Measurements from ENCODE around the gene CCDC188. TPM values are rescaled to one million over a fixed set of nuclear protein-coding genes. Genes with fewer than 3 reads are reported as not detected.

The CCDC188 gene
- total and polyA plus RNA-seq, 2 of the 13 experiments (the other 11 are each of a cell fraction or from before 2014, with no cell fraction given), result not detected

- TF ChIP-seq, protein P1, sequence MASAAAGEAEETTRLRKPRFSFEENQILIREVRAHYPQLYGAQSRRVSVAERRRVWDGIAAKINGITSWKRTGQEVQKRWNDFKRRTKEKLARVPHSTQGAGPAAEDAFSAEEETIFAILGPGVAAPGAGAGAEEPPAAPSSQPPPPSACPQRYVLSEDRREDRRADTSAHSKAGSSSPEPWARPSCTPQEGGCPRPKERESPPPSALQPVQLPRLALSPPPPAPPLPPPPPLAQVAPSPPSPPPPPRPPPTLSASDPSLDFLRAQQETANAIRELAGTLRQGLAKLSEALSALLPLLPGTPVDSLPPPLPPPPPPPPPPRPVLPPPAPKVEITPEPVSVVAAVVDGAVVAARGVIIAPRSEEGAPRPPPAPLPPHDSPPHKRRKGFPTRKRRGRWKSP (CRISPR knock-in tag; IDR thresholded peaks at IDR 0.05), result peak; percentile 76; the same call in 1 of the 2 replicates
- peak; percentile 74 for TF ChIP-seq RARA (CRISPR knock-in tag; IDR thresholded peaks at IDR 0.05)
- TF ChIP-seq ZEB1 (IDR thresholded peaks at IDR 0.05; ENCODE audit: insufficient replicate concordance, low read depth), result no peak
- no peak for TF ChIP-seq SAFB2 (CRISPR knock-in tag; IDR thresholded peaks at IDR 0.05; ENCODE audit: borderline replicate concordance, low read depth)
- no peak for TF ChIP-seq ZNF549 (CRISPR knock-in tag; IDR thresholded peaks at IDR 0.05)
- TF ChIP-seq ZNF773 (CRISPR knock-in tag; IDR thresholded peaks at IDR 0.05; ENCODE audit: borderline replicate concordance), result no peak
- TF ChIP-seq TFDP2 (CRISPR knock-in tag; IDR thresholded peaks at IDR 0.05), result peak; percentile 100
- no peak for TF ChIP-seq ZNF253 (CRISPR knock-in tag; IDR thresholded peaks at IDR 0.05; ENCODE audit: borderline replicate concordance)
- TF ChIP-seq ZNF775 (CRISPR knock-in tag; IDR thresholded peaks at IDR 0.05; ENCODE audit: borderline replicate concordance), result no peak
- no peak for TF ChIP-seq TAF15 (IDR thresholded peaks at IDR 0.05; ENCODE audit: low read depth, low read length, poor library complexity, severe bottlenecking)
- TF ChIP-seq ZNF30 (CRISPR knock-in tag; IDR thresholded peaks at IDR 0.05), result no peak
- TF ChIP-seq NAIF1 (CRISPR knock-in tag; IDR thresholded peaks at IDR 0.05; ENCODE audit: borderline replicate concordance), result no peak
- TF ChIP-seq, protein P2, sequence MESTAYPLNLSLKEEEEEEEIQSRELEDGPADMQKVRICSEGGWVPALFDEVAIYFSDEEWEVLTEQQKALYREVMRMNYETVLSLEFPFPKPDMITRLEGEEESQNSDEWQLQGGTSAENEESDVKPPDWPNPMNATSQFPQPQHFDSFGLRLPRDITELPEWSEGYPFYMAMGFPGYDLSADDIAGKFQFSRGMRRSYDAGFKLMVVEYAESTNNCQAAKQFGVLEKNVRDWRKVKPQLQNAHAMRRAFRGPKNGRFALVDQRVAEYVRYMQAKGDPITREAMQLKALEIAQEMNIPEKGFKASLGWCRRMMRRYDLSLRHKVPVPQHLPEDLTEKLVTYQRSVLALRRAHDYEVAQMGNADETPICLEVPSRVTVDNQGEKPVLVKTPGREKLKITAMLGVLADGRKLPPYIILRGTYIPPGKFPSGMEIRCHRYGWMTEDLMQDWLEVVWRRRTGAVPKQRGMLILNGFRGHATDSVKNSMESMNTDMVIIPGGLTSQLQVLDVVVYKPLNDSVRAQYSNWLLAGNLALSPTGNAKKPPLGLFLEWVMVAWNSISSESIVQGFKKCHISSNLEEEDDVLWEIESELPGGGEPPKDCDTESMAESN (CRISPR knock-in tag; conservative IDR thresholded peaks at IDR 0.05), result peak; percentile 96
- TF ChIP-seq ZNF17 (CRISPR knock-in tag; IDR thresholded peaks at IDR 0.05), result no peak
- TF ChIP-seq SIN3B (IDR thresholded peaks at IDR 0.05; ENCODE audit: low read length), result peak; percentile 73; the same call in 1 of the 2 replicates
- TF ChIP-seq SRF (IDR thresholded peaks at IDR 0.05; ENCODE audit: low read depth, low read length), result 0 out of 2 replicates have a peak, but pooled peaks have one; percentile 12
- no peak for TF ChIP-seq ZNF362 (CRISPR knock-in tag; IDR thresholded peaks at IDR 0.05; ENCODE audit: borderline replicate concordance)
- TF ChIP-seq ZNF354B (CRISPR knock-in tag; IDR thresholded peaks at IDR 0.05), result peak; percentile 91; the same call in 1 of the 2 replicates
- TF ChIP-seq HMGXB4 (CRISPR knock-in tag; IDR thresholded peaks at IDR 0.05; ENCODE audit: borderline replicate concordance in 1 of 2, low read depth in 1 of 2), result peak; percentile 79 to 82
- peak; percentile 98 for TF ChIP-seq ZNF275 (CRISPR knock-in tag; IDR thresholded peaks at IDR 0.05; ENCODE audit: borderline replicate concordance)
These were observed 33.8 kb downstream of the CCDC188 start, which contains the start of gene TRMT2A (continued) for GRCh38 chr22:20116951-20117632.
